HG03442 (cell line): ENCODE data around the gene CHST11.

Experiments
- ATAC-seq: cut with Tn5 transposase; IDR thresholded peaks from one replicate; pipeline ENCODE4 v1.9.1; 2021; ENCODE audit warnings: mild to moderate bottlenecking, moderate library complexity; ENCODE audit not compliant: unreplicated experiment

The CHST11 gene

GRCh38 chr12:104622928-104623327, 166.2 kb downstream of the CHST11 start:
- no peak for ATAC-seq

GRCh38 chr12:104623883-104624282, 167.1 kb downstream of the CHST11 start:
- ATAC-seq: no peak

- ATAC-seq: no peak
Measured at GRCh38 chr12:104624529-104624928, 167.8 kb downstream of the CHST11 start.

GRCh38 chr12:104626069-104626837, 169.5 kb downstream of the CHST11 start:
- ATAC-seq: no peak

- ATAC-seq: no peak
Measured at GRCh38 chr12:104627231-104627989, 170.7 kb downstream of the CHST11 start.

GRCh38 chr12:104627990-104628830, 171.5 kb downstream of the CHST11 start:
- ATAC-seq: no peak

- ATAC-seq: no peak
Measured at GRCh38 chr12:104628831-104629135, 172.0 kb downstream of the CHST11 start.

GRCh38 chr12:104630230-104630670, 173.5 kb downstream of the CHST11 start:
- no peak for ATAC-seq

GRCh38 chr12:104631867-104632266, 175.1 kb downstream of the CHST11 start:
- no peak for ATAC-seq

GRCh38 chr12:104632724-104633201, 176.0 kb downstream of the CHST11 start:
- no peak for ATAC-seq

- no peak for ATAC-seq
Measured at GRCh38 chr12:104634044-104634443, 177.3 kb downstream of the CHST11 start.

- ATAC-seq: no peak
Measured at GRCh38 chr12:104634852-104635251, 178.1 kb downstream of the CHST11 start.

- no peak for ATAC-seq
Measured at GRCh38 chr12:104635607-104636343, 179.0 kb downstream of the CHST11 start.

GRCh38 chr12:104636496-104636895, 179.7 kb downstream of the CHST11 start:
- no peak for ATAC-seq

GRCh38 chr12:104637604-104638003, 180.9 kb downstream of the CHST11 start:
- no peak for ATAC-seq

- ATAC-seq: no peak
Measured at GRCh38 chr12:104638218-104638850, 181.6 kb downstream of the CHST11 start.

GRCh38 chr12:104638851-104639240, 182.1 kb downstream of the CHST11 start:
- no peak for ATAC-seq

- no peak for ATAC-seq
Measured at GRCh38 chr12:104640956-104641355, 184.2 kb downstream of the CHST11 start.

- ATAC-seq: peak; percentile 94
Measured at GRCh38 chr12:104641862-104642261, 185.1 kb downstream of the CHST11 start.
